NCI-H82 treated with DMSO at 0.1 percent for 48 hours (cell line): Measurements from ENCODE around the gene WDR76.

ENCODE experiments used
- DNase-seq: peaks from one replicate; lab custom pipeline; 2025; ENCODE audit not compliant: unreplicated experiment; lab: John Stamatoyannopoulos, UW

WDR76 gene

GRCh38 chr15:43911235-43911781 is 84.5 kb downstream of the WDR76 start:
- no peak for DNase-seq

GRCh38 chr15:43912208-43912607 is 85.4 kb downstream of the WDR76 start:
- no peak for DNase-seq

DNA sequence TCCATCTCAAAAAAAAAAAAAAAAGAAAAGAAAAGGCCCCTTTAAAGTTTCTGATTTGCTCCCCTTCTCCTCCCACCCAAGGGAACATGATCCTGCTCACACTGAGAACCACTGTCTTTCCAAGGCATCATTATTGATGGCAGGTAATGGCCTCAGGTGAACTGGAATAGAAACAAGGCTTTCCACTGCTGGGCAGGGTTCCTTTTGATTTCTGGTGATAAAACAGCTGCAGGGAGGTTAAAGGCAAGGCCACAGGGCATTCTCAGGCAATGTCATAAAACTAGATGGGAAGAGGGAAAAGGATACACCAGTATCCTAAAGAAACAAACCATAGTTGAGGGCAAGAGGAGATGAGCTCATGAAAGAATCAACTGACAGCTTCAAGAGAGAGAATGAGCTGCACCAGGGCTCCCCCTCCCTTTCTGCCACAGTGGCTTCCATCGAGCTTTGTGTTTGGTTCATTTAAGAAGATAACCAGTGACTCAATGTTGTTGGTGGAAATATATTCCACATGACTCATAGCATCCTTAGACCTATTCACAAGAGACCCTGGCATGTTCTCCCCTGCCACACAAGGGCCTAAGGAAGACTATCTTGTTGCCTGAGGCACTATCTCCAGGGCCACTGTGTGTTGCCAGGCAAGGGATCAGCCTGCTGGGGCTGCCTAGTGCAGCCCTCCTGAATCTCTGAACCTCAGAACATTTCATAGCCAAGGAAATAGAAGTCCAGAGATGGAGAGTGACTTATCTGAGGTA is 86.4 kb downstream of the WDR76 start:
- DNase-seq, result no peak

GRCh38 chr15:43913941-43914340 is 87.1 kb downstream of the WDR76 start:
- DNase-seq, result no peak

- no peak for DNase-seq
Measured at GRCh38 chr15:43915631-43916325, 89.0 kb downstream of the WDR76 start.

GRCh38 chr15:43916326-43916660 is 89.5 kb downstream of the WDR76 start:
- DNase-seq, result no peak
